ENCODE results near the gene PALLD. TPM values are rescaled to one million over a fixed set of nuclear protein-coding genes. Genes with fewer than 3 reads are reported as not detected.
A peak's percentile ranks its signal among the peaks of the same experiment; 100 is the strongest.

The PALLD gene
- total RNA-seq, 6 experiments from 2014 or later, result 7.7 to 81.6 (median 24.8) TPM

GRCh38 chr4:168781926-168782325, 285.1 kb downstream of the PALLD start:
- H3K27me3 ChIP-seq, result no peaks in the 10 kb centered on the region
- intact Hi-C loops (cut with DNase I), result no loop called here
- no peak overlapping the region for H3K4me3 ChIP-seq
- 77% methylated on average over 3 of the region's 4 CpGs for WGBS (ENCODE audit: insufficient coverage, low coverage, low lambda C conversion rate, missing lambda C conversion rate)
- no peak overlapping the region for H3K27ac ChIP-seq
- TF ChIP-seq POLR2A (IDR thresholded peaks at IDR 0.05) (no peak), CTCF (IDR thresholded peaks at IDR 0.05) (no peak)
- no peak for DNase-seq
- no peaks in the 10 kb centered on the region for H3K9me3 ChIP-seq
- ATAC-seq, result no peak
- no peaks in the 10 kb centered on the region for H3K36me3 ChIP-seq
- no peaks in the 10 kb centered on the region for H3K4me1 ChIP-seq

- H3K27ac ChIP-seq, result no peak overlapping the region
- H3K4me1 ChIP-seq, result no peaks in the 10 kb centered on the region
- H3K9me3 ChIP-seq, result no peaks in the 10 kb centered on the region
- intact Hi-C loops (cut with DNase I), result no loop called here
- DNase-seq (no peak), ATAC-seq (no peak)
- no peak overlapping the region for H3K4me3 ChIP-seq
- no peaks in the 10 kb centered on the region for H3K36me3 ChIP-seq
- WGBS (ENCODE audit: insufficient coverage, low coverage, low lambda C conversion rate, missing lambda C conversion rate), result 79% methylated on average over 3 of the region's 5 CpGs
- H3K27me3 ChIP-seq, result no peaks in the 10 kb centered on the region
- TF ChIP-seq CTCF (IDR thresholded peaks at IDR 0.05) (no peak), POLR2A (IDR thresholded peaks at IDR 0.05) (no peak)
Measured at GRCh38 chr4:168782439-168782838, 285.6 kb downstream of the PALLD start.

- peak in 1 of 4 donors; percentile 36 for ATAC-seq
- 77% methylated on average over 9 of the region's 10 CpGs for WGBS (ENCODE audit: insufficient coverage, low coverage, low lambda C conversion rate, missing lambda C conversion rate)
Measured at GRCh38 chr4:168784786-168785461, 288.1 kb downstream of the PALLD start.

GRCh38 chr4:168787334-168787733, 290.5 kb downstream of the PALLD start:
- ATAC-seq (no peak), DNase-seq (no peak)
- intact Hi-C loops (cut with DNase I), result no loop called here
- Histone ChIP-seq H3K4me3 (no peak overlapping the region), H3K36me3 (no peaks in the 10 kb centered on the region), H3K4me1 (no peaks in the 10 kb centered on the region), H3K9me3 (no peaks in the 10 kb centered on the region), H3K27me3 (no peaks in the 10 kb centered on the region), H3K27ac (no peak overlapping the region)
- WGBS (ENCODE audit: insufficient coverage, low coverage, low lambda C conversion rate, missing lambda C conversion rate), result 94% methylated on average over 1 of the region's 1 CpG
- TF ChIP-seq CTCF (IDR thresholded peaks at IDR 0.05), result no peak
- TF ChIP-seq POLR2A (IDR thresholded peaks at IDR 0.05), result no peak

More at GRCh38 chr4:168784786-168785461, 288.1 kb downstream of the PALLD start:
- Histone ChIP-seq H3K27ac (no peak overlapping the region), H3K36me3 (no peaks in the 10 kb centered on the region), H3K27me3 (no peaks in the 10 kb centered on the region), H3K4me1 (no peaks in the 10 kb centered on the region), H3K4me3 (no peak overlapping the region), H3K9me3 (no peaks in the 10 kb centered on the region)
- no peak for DNase-seq
- intact Hi-C loops (cut with DNase I), result no loop called here
- no peak for TF ChIP-seq CTCF (IDR thresholded peaks at IDR 0.05)
- TF ChIP-seq POLR2A (IDR thresholded peaks at IDR 0.05), result no peak

All from right lobe of liver (tissue), 6 donors.